ENCODE results near the gene RALGDS. TPM values are rescaled to one million over a fixed set of nuclear protein-coding genes. Genes with fewer than 3 reads are reported as not detected.

The RALGDS gene
- total and polyA plus RNA-seq, 11 donors, result 17.8 to 70.1 (median 25.8) TPM

DNA sequence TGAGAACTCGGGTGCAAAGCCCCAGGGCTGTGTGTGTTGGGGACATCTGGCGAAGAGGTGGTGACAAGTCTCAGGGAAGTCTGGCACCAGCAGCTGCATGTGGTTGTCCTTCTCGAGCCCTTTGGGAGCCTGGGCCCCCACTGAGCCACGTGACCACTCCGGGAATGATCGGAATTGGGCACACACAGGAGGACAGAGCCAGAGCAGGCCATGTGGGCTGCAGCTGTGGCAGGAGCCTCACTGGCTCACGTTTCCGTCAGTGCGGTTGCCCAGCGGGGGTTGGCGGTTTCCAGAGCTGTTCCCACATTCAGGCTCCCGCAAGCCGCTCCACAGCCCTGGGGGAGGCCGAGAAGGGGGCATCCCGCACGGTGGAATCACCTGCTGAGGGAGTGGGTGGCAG, 66.1 kb downstream of the RALGDS start:
- peaks cover 0 to 38% (median 18%) of the 10 kb centered on the region in 12 donors for H3K4me1 ChIP-seq
- H3K27ac ChIP-seq, result peak overlapping the region; percentile 46 to 95 (median 88)
- DNase-seq (peak; percentile 79 to 93 (median 84)), ATAC-seq (peak; percentile 88 to 94 (median 92))
- H3K27me3 ChIP-seq, result no peaks in the 10 kb centered on the region
- intact Hi-C loops (cut with DNase I), result loop anchor here in 3 of 10 donors (5.0 kb wide), 2 partner anchors 87 to 92 kb away; no protein-coding TSS in a partner anchor
- H3K4me3 ChIP-seq, result no peak overlapping the region
- peaks cover 0 to 84% (median 69%) of the 10 kb centered on the region in 9 donors for H3K36me3 ChIP-seq
- TF ChIP-seq, protein P1, sequence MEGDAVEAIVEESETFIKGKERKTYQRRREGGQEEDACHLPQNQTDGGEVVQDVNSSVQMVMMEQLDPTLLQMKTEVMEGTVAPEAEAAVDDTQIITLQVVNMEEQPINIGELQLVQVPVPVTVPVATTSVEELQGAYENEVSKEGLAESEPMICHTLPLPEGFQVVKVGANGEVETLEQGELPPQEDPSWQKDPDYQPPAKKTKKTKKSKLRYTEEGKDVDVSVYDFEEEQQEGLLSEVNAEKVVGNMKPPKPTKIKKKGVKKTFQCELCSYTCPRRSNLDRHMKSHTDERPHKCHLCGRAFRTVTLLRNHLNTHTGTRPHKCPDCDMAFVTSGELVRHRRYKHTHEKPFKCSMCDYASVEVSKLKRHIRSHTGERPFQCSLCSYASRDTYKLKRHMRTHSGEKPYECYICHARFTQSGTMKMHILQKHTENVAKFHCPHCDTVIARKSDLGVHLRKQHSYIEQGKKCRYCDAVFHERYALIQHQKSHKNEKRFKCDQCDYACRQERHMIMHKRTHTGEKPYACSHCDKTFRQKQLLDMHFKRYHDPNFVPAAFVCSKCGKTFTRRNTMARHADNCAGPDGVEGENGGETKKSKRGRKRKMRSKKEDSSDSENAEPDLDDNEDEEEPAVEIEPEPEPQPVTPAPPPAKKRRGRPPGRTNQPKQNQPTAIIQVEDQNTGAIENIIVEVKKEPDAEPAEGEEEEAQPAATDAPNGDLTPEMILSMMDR (IDR thresholded peaks at IDR 0.05), result no peak
- no peak for TF ChIP-seq POLR2A (IDR thresholded peaks at IDR 0.05)
- H3K9me3 ChIP-seq, result no peaks in the 10 kb centered on the region
- 52 to 63% (median 57%) methylated on average over 6 to 16 of the region's 16 CpGs for WGBS, 4 donors

DNA sequence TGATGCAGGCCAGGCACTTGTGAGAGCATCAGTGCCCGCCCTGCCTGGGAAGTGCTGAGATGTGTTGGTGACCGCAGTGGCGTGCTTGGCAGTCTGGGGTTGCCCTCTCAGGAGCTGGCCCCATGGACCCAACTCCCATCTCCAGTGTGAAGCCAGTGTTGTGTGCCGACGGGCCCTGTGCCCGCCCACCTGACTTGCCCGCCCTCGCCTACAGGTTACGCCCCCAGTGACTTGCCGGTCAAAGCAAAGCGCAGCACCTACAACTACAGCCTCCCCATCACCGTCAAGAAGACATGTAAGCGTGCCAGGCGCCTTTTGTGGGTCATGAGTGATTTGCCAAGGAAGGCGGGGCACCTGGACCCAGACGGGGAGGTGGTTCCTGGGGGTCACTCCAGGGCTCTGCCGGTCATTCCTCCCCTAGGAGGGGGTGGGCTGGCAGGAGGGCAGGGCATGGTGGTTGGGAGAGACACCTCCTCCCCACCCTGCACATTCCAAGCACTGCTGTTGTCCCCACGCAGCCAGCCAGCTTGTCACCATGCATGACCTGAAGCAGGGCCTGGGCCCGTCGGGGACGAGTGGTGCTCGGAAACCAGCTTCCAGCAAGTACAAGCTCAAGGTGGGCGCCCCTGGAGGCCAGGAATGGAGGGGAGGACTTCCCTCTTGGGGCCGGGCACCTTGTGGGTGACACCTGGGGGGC, 66.7 kb downstream of the RALGDS start:
- 52 to 71% (median 69%) methylated on average over 15 to 24 of the region's 24 CpGs for WGBS, 4 donors
- DNase-seq, result peak in 4 of 5 donors; percentile 48 to 85 (median 56)
- peak overlapping the region in 1 of 12 donors; percentile 5 for H3K4me3 ChIP-seq
- peaks cover 0 to 90% (median 74%) of the 10 kb centered on the region in 9 donors for H3K36me3 ChIP-seq
- no peaks in the 10 kb centered on the region for H3K27me3 ChIP-seq
- TF ChIP-seq POLR2A (IDR thresholded peaks at IDR 0.05), result no peak
- TF ChIP-seq, protein P1 (IDR thresholded peaks at IDR 0.05), result peak in 2 of 12 donors; percentile 7 to 8
- peaks cover 0 to 32% (median 13%) of the 10 kb centered on the region in 12 donors for H3K4me1 ChIP-seq
- intact Hi-C loops (cut with DNase I), result loop anchor here in 3 of 10 donors (5.0 kb wide), 2 partner anchors 88 to 93 kb away; no protein-coding TSS in a partner anchor
- H3K9me3 ChIP-seq, result no peaks in the 10 kb centered on the region
- peak overlapping the region; percentile 46 to 95 (median 88) for H3K27ac ChIP-seq
- peak; percentile 43 to 83 (median 56) for ATAC-seq

DNA sequence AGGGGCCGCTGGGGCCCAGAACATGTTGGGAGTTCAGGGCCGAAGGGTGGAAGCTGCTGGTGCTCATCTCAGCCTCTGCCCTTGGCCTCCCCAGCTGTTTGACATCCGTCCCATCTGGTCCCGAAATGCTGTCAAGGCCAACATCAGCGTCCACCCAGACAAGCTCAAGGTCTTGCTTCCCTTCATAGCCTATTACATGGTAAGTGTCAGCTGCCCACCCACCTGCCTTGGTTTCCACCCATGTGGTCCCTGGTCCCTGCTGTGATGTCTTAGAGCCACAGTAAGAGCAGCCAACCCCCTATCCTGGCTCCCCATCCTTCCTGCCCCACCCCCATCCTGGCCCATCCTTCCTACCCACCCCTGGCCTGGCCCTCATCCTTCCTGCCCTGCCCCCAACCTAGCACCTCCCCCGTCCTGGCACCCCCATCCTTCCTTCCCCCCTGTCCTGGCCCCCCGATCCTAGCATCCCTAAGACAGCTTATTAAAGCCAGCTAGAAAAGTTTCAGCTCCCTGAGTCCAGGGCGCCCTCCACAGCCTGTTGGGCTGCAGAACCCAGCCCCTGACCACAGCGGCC, 69.0 kb downstream of the RALGDS start:
- DNase-seq (no peak), ATAC-seq (no peak)
- peaks cover 0 to 30% (median 11%) of the 10 kb centered on the region in 12 donors for H3K4me1 ChIP-seq
- WGBS, 4 donors, result 89 to 98% (median 94%) methylated on average over 7 to 9 of the region's 9 CpGs
- no peaks in the 10 kb centered on the region for H3K9me3 ChIP-seq
- H3K36me3 ChIP-seq, result peaks cover 0 to 97% (median 85%) of the 10 kb centered on the region in 9 donors
- H3K27me3 ChIP-seq, result no peaks in the 10 kb centered on the region
- intact Hi-C loops (cut with DNase I), result loop anchor here in 3 of 10 donors (5.0 kb wide), 2 partner anchors 90 to 95 kb away; no protein-coding TSS in a partner anchor
- H3K4me3 ChIP-seq, result no peak overlapping the region
- H3K27ac ChIP-seq, result no peak overlapping the region
- TF ChIP-seq, protein P1 (IDR thresholded peaks at IDR 0.05), result no peak
- no peak for TF ChIP-seq POLR2A (IDR thresholded peaks at IDR 0.05)
